ENCODE data around the gene TMEM165.

TMEM165 gene

DNA sequence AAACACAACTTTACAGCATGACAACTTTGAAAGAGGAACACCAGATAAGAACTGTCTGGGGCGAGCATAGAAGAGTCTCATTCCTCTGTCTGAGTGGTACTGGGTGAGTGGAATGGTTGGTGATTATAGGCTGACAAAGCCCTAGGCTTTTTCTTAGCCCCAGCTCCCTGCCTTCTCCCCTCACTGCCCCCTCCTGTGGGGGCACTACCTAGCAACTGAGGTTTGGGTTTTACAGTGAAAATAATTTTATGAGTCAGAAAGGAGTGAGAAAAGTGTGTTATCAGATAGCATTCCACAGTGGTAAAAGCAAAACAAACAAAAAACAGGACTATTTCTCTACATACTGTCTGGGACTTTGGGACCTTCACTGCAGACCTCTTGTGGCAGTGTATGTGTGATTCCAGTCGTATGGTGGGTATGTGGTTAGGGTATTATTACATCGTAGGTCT lies 10.5 kb upstream of the TMEM165 start:
- no peak overlapping the region for H3K27ac ChIP-seq (ENCODE audit: low read depth, low read length)
- H3K4me3 ChIP-seq (ENCODE audit: low read depth in 1 of 5, low read length in 5 of 5): no peak overlapping the region
- no peaks in the 10 kb centered on the region for H3K36me3 ChIP-seq (ENCODE audit: control insufficient read depth in 5 of 5, insufficient read depth in 5 of 5, low read length in 5 of 5)
- no peaks in the 10 kb centered on the region for H3K4me1 ChIP-seq (ENCODE audit: control insufficient read depth in 5 of 5, insufficient read depth in 5 of 5, low read length in 5 of 5)
- no peak overlapping the region for H3K9ac ChIP-seq (ENCODE audit: low read length in 5 of 5)
- no peaks in the 10 kb centered on the region for H3K9me3 ChIP-seq (ENCODE audit: control insufficient read depth in 5 of 5, low read length in 5 of 5)
- no peaks in the 10 kb centered on the region for H3K27me3 ChIP-seq (ENCODE audit: control insufficient read depth in 5 of 5, insufficient read depth in 4 of 5, low read length in 5 of 5)

DNA sequence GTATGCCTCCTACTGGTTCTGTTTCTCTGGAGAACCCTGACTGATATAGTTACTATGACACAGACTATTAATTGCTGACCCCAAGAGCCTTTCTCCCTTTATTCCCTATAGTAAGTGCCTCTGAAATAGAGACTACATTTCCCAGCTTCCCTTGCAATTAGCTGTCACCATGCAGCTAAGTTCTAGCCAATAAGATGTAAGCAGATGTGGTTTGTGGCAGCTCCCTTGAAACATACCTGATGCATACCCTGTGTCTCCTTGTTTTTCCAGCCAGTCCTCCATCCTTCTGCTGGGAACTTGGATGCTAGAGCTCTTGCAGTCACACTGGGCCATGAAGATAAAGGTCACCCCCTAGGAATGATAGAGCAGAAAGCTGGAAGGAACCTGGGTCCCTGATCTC lies 9.7 kb upstream of the TMEM165 start:
- no peaks in the 10 kb centered on the region for H3K36me3 ChIP-seq (ENCODE audit: control insufficient read depth in 5 of 5, insufficient read depth in 5 of 5, low read length in 5 of 5)
- H3K4me3 ChIP-seq (ENCODE audit: low read depth in 1 of 5, low read length in 5 of 5): no peak overlapping the region
- no peak overlapping the region for H3K9ac ChIP-seq (ENCODE audit: low read length in 5 of 5)
- no peaks in the 10 kb centered on the region for H3K9me3 ChIP-seq (ENCODE audit: control insufficient read depth in 5 of 5, low read length in 5 of 5)
- no peak overlapping the region for H3K27ac ChIP-seq (ENCODE audit: low read depth, low read length)
- H3K27me3 ChIP-seq (ENCODE audit: control insufficient read depth in 5 of 5, insufficient read depth in 4 of 5, low read length in 5 of 5): no peaks in the 10 kb centered on the region
- H3K4me1 ChIP-seq (ENCODE audit: control insufficient read depth in 5 of 5, insufficient read depth in 5 of 5, low read length in 5 of 5): no peaks in the 10 kb centered on the region

DNA sequence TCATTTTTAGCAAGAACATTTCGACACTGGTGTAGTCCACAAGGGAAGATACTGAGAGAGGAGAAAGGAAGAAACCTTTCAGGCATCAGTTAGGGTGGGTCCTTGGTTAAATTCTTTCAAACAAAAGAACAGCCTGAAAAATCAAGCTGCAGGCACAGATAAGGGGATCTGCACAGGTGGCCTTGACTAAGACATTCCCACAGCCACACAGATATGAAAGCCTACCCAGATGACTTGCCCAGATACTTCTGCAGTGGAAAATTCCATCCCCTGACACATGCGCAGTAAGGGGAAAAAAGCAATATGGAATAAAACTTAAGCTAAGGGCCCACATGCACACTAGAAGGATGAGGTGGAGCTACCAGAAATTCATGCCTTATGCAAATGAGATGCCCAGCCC lies 8.9 kb upstream of the TMEM165 start:
- Histone ChIP-seq H3K36me3 (ENCODE audit: control insufficient read depth in 5 of 5, insufficient read depth in 5 of 5, low read length in 5 of 5) (no peaks in the 10 kb centered on the region), H3K9me3 (ENCODE audit: control insufficient read depth in 5 of 5, low read length in 5 of 5) (no peaks in the 10 kb centered on the region), H3K4me3 (ENCODE audit: low read depth in 1 of 5, low read length in 5 of 5) (no peak overlapping the region), H3K9ac (ENCODE audit: low read length in 5 of 5) (no peak overlapping the region), H3K27ac (ENCODE audit: low read depth, low read length) (no peak overlapping the region), H3K27me3 (ENCODE audit: control insufficient read depth in 5 of 5, insufficient read depth in 4 of 5, low read length in 5 of 5) (no peaks in the 10 kb centered on the region), H3K4me1 (ENCODE audit: control insufficient read depth in 5 of 5, insufficient read depth in 5 of 5, low read length in 5 of 5) (no peaks in the 10 kb centered on the region)

DNA sequence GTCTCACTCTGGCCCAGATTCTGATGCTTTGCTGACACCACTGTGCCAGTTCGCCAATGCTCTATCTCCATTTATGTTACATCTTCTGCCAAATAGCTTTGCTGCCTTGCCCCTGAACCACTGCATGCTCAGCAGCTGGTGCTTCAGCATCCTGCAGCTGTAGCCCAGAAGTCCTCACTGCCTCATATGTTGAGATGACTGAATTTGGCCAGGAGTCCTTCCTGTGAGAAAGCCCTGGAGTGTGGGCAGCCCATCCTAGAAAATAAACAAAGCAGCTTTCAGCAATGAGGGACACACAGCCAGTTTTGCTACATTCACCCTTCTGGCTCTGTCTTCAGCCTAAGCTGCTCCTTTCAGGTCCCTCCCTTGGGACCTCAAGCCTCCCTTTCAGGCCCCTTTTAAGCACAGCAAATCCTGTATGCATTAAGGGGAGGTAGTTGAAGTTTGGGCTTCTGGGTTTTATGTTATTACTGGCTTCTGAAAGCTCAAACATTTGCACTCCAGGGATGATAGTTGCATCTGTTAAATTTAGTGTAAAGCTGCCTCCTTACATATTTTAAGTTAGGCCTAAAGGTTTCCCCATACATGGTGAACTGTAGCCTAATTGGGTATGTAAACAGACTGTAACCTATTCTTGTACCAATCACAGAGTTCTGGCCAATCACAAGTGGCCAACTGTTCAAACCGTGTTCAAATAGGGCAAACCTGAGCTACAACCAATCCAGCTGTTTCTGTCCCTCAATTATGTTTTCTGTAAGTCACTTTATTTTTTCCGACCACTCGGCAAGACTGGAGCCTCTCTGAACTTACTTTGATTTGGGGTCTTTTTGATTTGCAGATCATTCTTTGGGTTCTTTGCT lies 2.1 kb upstream of the TMEM165 start:
- Histone ChIP-seq H3K9ac (ENCODE audit: low read length in 5 of 5) (no peak overlapping the region), H3K4me3 (ENCODE audit: low read depth in 1 of 5, low read length in 5 of 5) (no peak overlapping the region), H3K36me3 (ENCODE audit: control insufficient read depth in 5 of 5, insufficient read depth in 5 of 5, low read length in 5 of 5) (no peaks in the 10 kb centered on the region), H3K4me1 (ENCODE audit: control insufficient read depth in 5 of 5, insufficient read depth in 5 of 5, low read length in 5 of 5) (peaks cover 2 to 24% (median 21%) of the 10 kb centered on the region in 5 donors), H3K27ac (ENCODE audit: low read depth, low read length) (no peak overlapping the region), H3K9me3 (ENCODE audit: control insufficient read depth in 5 of 5, low read length in 5 of 5) (no peaks in the 10 kb centered on the region), H3K27me3 (ENCODE audit: control insufficient read depth in 5 of 5, insufficient read depth in 4 of 5, low read length in 5 of 5) (no peaks in the 10 kb centered on the region)

DNA sequence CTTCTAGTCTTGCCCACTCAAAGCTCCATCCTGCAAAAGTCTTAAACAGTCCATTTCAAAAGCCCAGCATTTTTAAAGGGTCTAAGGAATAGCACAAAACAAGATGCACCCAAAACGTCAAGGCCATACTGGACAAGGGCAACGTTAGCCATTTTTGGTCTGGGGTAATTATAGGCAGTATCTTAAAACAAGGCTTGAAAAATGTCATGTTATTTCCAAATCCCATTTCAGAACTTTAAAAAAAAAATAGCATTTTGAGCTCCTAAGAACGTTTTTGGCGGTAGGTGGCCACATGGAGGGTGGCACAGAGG lies 584 bp upstream of the TMEM165 start:
- H3K27me3 ChIP-seq (ENCODE audit: control insufficient read depth in 5 of 5, insufficient read depth in 4 of 5, low read length in 5 of 5): no peaks in the 10 kb centered on the region
- no peaks in the 10 kb centered on the region for H3K9me3 ChIP-seq (ENCODE audit: control insufficient read depth in 5 of 5, low read length in 5 of 5)
- peak overlapping the region; percentile 95 for H3K27ac ChIP-seq (ENCODE audit: low read depth, low read length)
- H3K4me1 ChIP-seq (ENCODE audit: control insufficient read depth in 5 of 5, insufficient read depth in 5 of 5, low read length in 5 of 5): peaks cover 2 to 33% (median 29%) of the 10 kb centered on the region in 5 donors
- H3K4me3 ChIP-seq (ENCODE audit: low read depth in 1 of 5, low read length in 5 of 5): peak overlapping the region; percentile 62 to 93 (median 81)
- H3K36me3 ChIP-seq (ENCODE audit: control insufficient read depth in 5 of 5, insufficient read depth in 5 of 5, low read length in 5 of 5): no peaks in the 10 kb centered on the region
- peak overlapping the region in 4 of 5 donors; percentile 80 to 98 (median 95) for H3K9ac ChIP-seq (ENCODE audit: low read length in 5 of 5)

DNA sequence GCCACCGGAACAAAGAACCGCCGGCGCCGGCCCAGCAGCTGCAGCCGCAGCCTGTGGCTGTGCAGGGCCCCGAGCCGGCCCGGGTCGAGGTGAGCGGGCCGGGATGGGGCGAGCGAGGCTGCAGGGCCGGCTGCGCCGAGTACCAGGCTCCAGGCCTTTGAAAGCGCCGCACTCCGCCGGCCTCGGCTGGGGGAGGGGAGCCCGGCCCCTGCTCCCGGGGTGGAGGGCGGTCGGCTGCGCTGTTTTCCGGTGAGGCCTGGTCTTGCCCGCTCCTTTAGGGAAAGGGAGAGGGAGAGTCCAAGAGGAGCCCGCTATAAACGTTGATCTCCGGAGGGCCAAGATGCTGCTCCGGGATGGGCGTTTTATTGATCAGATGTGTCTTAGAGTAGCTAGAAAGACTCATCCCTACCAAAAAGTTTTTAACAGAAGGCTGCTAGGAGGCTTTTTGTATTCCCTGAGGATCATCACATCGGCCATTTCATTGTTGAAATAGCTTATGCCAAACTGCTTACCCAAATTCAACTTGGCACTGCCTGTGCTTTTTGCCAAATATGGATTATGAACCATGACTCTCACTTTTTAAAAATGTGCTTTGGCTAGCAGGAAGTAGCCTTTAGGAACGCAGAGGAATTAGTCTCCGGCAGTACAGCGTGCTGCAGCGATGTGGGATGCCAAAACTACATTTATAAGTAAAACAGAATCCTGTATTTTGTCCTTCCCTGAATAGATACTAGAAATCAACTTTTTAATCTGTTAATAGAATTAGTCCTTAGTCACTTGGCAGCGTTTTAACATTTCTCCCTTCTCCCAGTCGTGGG lies 760 bp downstream of the TMEM165 start:
- Histone ChIP-seq H3K4me1 (ENCODE audit: control insufficient read depth in 5 of 5, insufficient read depth in 5 of 5, low read length in 5 of 5) (peaks cover 2 to 39% (median 32%) of the 10 kb centered on the region in 5 donors), H3K4me3 (ENCODE audit: low read depth in 1 of 5, low read length in 5 of 5) (peak overlapping the region; percentile 78 to 93 (median 84)), H3K27ac (ENCODE audit: low read depth, low read length) (peak overlapping the region; percentile 95), H3K9me3 (ENCODE audit: control insufficient read depth in 5 of 5, low read length in 5 of 5) (no peaks in the 10 kb centered on the region), H3K36me3 (ENCODE audit: control insufficient read depth in 5 of 5, insufficient read depth in 5 of 5, low read length in 5 of 5) (peaks cover 0 to 5% (median 3%) of the 10 kb centered on the region in 5 donors), H3K27me3 (ENCODE audit: control insufficient read depth in 5 of 5, insufficient read depth in 4 of 5, low read length in 5 of 5) (no peaks in the 10 kb centered on the region), H3K9ac (ENCODE audit: low read length in 5 of 5) (peak overlapping the region; percentile 20 to 98 (median 93))

DNA sequence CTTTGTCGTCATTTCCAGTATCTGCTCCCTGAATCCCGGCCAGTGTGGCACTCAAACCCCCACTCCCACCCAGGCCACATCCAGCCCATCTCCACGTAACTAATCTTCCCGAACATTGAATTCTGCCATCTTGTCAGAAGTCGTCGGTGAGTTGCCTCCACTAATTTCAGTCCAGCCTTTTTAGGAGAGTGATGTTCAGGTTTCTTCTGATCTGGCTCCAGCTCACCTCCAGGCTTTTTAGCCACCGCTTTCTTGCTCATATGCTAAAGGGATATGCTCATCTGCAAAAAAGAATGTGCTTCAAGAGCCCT lies 1.3 kb downstream of the TMEM165 start:
- peak overlapping the region; percentile 78 to 93 (median 84) for H3K4me3 ChIP-seq (ENCODE audit: low read depth in 1 of 5, low read length in 5 of 5)
- H3K9ac ChIP-seq (ENCODE audit: low read length in 5 of 5): peak overlapping the region; percentile 20 to 98 (median 93)
- H3K4me1 ChIP-seq (ENCODE audit: control insufficient read depth in 5 of 5, insufficient read depth in 5 of 5, low read length in 5 of 5): peaks cover 2 to 39% (median 32%) of the 10 kb centered on the region in 5 donors
- H3K27ac ChIP-seq (ENCODE audit: low read depth, low read length): peak overlapping the region; percentile 95
- no peaks in the 10 kb centered on the region for H3K9me3 ChIP-seq (ENCODE audit: control insufficient read depth in 5 of 5, low read length in 5 of 5)
- peaks cover 0 to 5% (median 3%) of the 10 kb centered on the region in 5 donors for H3K36me3 ChIP-seq (ENCODE audit: control insufficient read depth in 5 of 5, insufficient read depth in 5 of 5, low read length in 5 of 5)
- no peaks in the 10 kb centered on the region for H3K27me3 ChIP-seq (ENCODE audit: control insufficient read depth in 5 of 5, insufficient read depth in 4 of 5, low read length in 5 of 5)

DNA sequence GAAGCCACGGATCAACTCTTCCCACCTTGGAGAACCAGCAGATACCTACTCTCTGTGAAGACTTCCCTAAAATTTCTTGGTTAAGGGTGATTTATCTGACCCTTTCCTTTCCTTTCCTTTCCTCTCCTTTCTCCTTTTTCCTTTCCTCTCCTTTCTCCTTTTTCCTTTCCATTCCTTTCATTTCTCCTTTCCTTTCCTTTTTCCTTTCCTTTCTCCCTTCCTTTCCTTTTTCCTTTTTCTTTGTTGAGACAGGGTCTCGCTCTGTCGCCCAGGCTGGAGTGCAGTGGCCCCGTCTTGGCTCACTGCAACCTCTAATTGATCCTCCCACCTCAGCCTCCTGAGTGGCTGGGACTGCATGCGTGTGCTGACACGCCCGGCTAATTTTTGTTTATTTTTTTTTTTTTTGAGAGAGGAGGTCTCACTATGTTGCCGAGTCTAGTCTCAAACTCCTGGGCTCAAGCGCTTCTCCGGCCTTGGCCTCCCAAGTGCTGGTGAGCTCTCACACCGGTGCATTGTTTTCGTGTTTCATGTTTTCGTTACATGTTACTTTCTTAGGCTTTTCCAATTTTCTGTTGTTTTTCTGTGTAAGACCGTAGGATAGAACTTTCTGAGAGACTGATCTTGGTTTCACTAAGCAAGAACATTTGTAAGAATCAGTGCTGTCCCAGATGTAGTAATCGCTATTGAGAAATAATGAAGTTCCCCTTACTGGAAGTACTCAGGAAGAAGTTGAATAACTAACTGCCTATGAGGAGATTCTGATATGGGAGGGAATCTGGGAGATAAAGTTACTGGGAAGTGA lies 2.0 kb downstream of the TMEM165 start:
- peaks cover 2 to 39% (median 32%) of the 10 kb centered on the region in 5 donors for H3K4me1 ChIP-seq (ENCODE audit: control insufficient read depth in 5 of 5, insufficient read depth in 5 of 5, low read length in 5 of 5)
- H3K36me3 ChIP-seq (ENCODE audit: control insufficient read depth in 5 of 5, insufficient read depth in 5 of 5, low read length in 5 of 5): peaks cover 0 to 5% (median 3%) of the 10 kb centered on the region in 5 donors
- peak overlapping the region; percentile 20 to 98 (median 93) for H3K9ac ChIP-seq (ENCODE audit: low read length in 5 of 5)
- peak overlapping the region; percentile 95 for H3K27ac ChIP-seq (ENCODE audit: low read depth, low read length)
- H3K4me3 ChIP-seq (ENCODE audit: low read depth in 1 of 5, low read length in 5 of 5): peak overlapping the region; percentile 78 to 93 (median 84)
- H3K9me3 ChIP-seq (ENCODE audit: control insufficient read depth in 5 of 5, low read length in 5 of 5): no peaks in the 10 kb centered on the region
- H3K27me3 ChIP-seq (ENCODE audit: control insufficient read depth in 5 of 5, insufficient read depth in 4 of 5, low read length in 5 of 5): no peaks in the 10 kb centered on the region

DNA sequence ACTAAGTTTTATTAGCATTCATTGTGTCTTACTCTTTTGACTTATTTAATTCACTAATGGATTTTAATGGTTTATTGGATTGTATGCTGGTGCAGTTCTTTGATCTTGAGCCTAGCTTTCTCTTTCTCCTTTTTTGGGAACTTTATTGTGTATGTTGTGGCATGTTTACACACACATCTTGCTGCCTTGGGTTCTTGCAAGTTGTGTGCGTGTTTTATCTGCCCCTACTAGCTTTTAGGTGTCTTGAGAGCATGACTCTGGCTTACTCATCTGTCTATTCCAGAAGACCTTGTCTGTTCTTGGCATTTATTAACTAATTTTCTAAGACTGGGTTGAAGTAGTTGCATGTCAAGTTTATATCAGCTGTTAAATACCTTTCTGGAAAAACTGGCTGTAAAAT lies 2.7 kb downstream of the TMEM165 start:
- Histone ChIP-seq H3K36me3 (ENCODE audit: control insufficient read depth in 5 of 5, insufficient read depth in 5 of 5, low read length in 5 of 5) (peaks cover under 1 to 7% (median 3%) of the 10 kb centered on the region in 5 donors), H3K27me3 (ENCODE audit: control insufficient read depth in 5 of 5, insufficient read depth in 4 of 5, low read length in 5 of 5) (no peaks in the 10 kb centered on the region), H3K4me1 (ENCODE audit: control insufficient read depth in 5 of 5, insufficient read depth in 5 of 5, low read length in 5 of 5) (peaks cover 2 to 39% (median 32%) of the 10 kb centered on the region in 5 donors), H3K9me3 (ENCODE audit: control insufficient read depth in 5 of 5, low read length in 5 of 5) (no peaks in the 10 kb centered on the region), H3K9ac (ENCODE audit: low read length in 5 of 5) (peak overlapping the region; percentile 20 to 98 (median 93)), H3K4me3 (ENCODE audit: low read depth in 1 of 5, low read length in 5 of 5) (peak overlapping the region; percentile 57 to 93 (median 84)), H3K27ac (ENCODE audit: low read depth, low read length) (peak overlapping the region; percentile 95)
